Keratinocyte (primary cell): ENCODE results near the gene ZNF135. TPM values are rescaled to one million over a fixed set of nuclear protein-coding genes. Genes with fewer than 3 reads are reported as not detected.

ENCODE experiments used
- DNase-seq: peaks from one replicate; pipeline ENCODE4 v3.0.0-alpha.2; 2011; ENCODE audit warnings: low read depth, missing footprints, low spot score
- FAIRE-seq: peaks from 2 replicates; lab custom pipeline; 2011; peaks lifted over from hg19 to GRCh38; lab: Jason Lieb, UNC
- H2AFZ ChIP-seq: 2 replicates; pipeline ENCODE4 v1.6.0; 2012; ENCODE audit warnings: low read length, control low read depth, inconsistent platforms; ENCODE audit not compliant: control insufficient read depth
- H3K27ac ChIP-seq: 2 replicates; pipeline ENCODE4 v1.5.1; 2011; ENCODE audit warnings: low read length; ENCODE audit not compliant: control insufficient read depth, insufficient read depth
- H3K27me3 ChIP-seq: 3 replicates; pipeline ENCODE4 v1.6.0; 2011; ENCODE audit warnings: low read length; ENCODE audit not compliant: control insufficient read depth, insufficient read depth; ENCODE audit errors: extremely low read depth
- H3K36me3 ChIP-seq, 2 experiments: 2 replicates in 1 of 2; 3 replicates in 1 of 2; pipeline ENCODE4 v1.5.1; 2011; ENCODE audit warnings: low read length in 2 of 2, mild to moderate bottlenecking in 1 of 2; ENCODE audit not compliant: control insufficient read depth in 2 of 2, insufficient read depth in 2 of 2; ENCODE audit errors: extremely low read depth in 1 of 2
- H3K4me1 ChIP-seq: 3 replicates; pipeline ENCODE4 v1.5.1; 2011; ENCODE audit warnings: low read length; ENCODE audit not compliant: control insufficient read depth, insufficient read depth; ENCODE audit errors: extremely low read depth
- H3K4me2 ChIP-seq: 3 replicates; pipeline ENCODE4 v1.6.0; 2011; ENCODE audit warnings: low read depth, low read length; ENCODE audit not compliant: control insufficient read depth, insufficient read depth; ENCODE audit errors: extremely low read depth
- H3K4me3 ChIP-seq, 3 experiments: fragments of 200-600 bp in 1 of 3; sonication (generic) in 1 of 3; 2 replicates in 2 of 3; 3 replicates in 1 of 3; pipeline ENCODE4 v1.5.1; 2011 to 2016; ENCODE audit warnings: low read length in 3 of 3, mild to moderate bottlenecking in 3 of 3, control low read depth in 2 of 3, inconsistent platforms in 1 of 3, low read depth in 1 of 3, mixed read lengths in 1 of 3, mixed run types in 1 of 3, moderate library complexity in 1 of 3; ENCODE audit not compliant: control insufficient read depth in 2 of 3, insufficient read depth in 2 of 3; ENCODE audit errors: extremely low read depth in 1 of 3
- H3K79me2 ChIP-seq: 2 replicates; pipeline ENCODE4 v1.6.0; 2012; ENCODE audit warnings: low read length; ENCODE audit not compliant: control insufficient read depth, insufficient read depth
- H3K9ac ChIP-seq: 3 replicates; pipeline ENCODE4 v1.6.0; 2011; ENCODE audit warnings: low read length; ENCODE audit not compliant: control insufficient read depth, insufficient read depth; ENCODE audit errors: extremely low read depth
- H3K9me1 ChIP-seq: 3 replicates; pipeline ENCODE4 v1.6.0; 2011; ENCODE audit warnings: low read length; ENCODE audit not compliant: control insufficient read depth, insufficient read depth; ENCODE audit errors: extremely low read depth
- H3K9me3 ChIP-seq: 2 replicates; pipeline ENCODE4 v1.5.1; 2012; ENCODE audit warnings: low read depth, low read length; ENCODE audit not compliant: control insufficient read depth
- H4K20me1 ChIP-seq: 3 replicates; pipeline ENCODE4 v1.6.0; 2011; ENCODE audit warnings: low read length; ENCODE audit not compliant: control insufficient read depth, insufficient read depth; ENCODE audit errors: extremely low read depth
- CTCF ChIP-seq, 3 experiments: IDR thresholded peaks in 1 of 3; conservative IDR thresholded peaks in 1 of 3; optimal IDR thresholded peaks in 1 of 3; 2 replicates in 2 of 3; 3 replicates in 1 of 3; pipeline versions ENCODE3 to v1.5.1; 2011; ENCODE audit warnings: low read length in 3 of 3, mild to moderate bottlenecking in 3 of 3, moderate library complexity in 2 of 3, control low read depth in 1 of 3, inconsistent platforms in 1 of 3; ENCODE audit not compliant: insufficient read depth in 2 of 3; ENCODE audit errors: extremely low read depth in 1 of 3
- EZH2 ChIP-seq: IDR thresholded peaks from one replicate; pipeline ENCODE4 v1.6.1; 2012; ENCODE audit warnings: inconsistent platforms, mild to moderate bottlenecking, low read length, moderate library complexity
- dilution Hi-C: fragments of 300-500 bp; cut with MboI; formaldehyde crosslinking; loops from one replicate; pipeline ENCODE4 v1.7.0; 2020; ENCODE audit warnings: low sequenced_read_pairs; ENCODE audit not compliant: extremely low pct_ligation_motif_present
- polyA plus RNA-seq, 5 experiments: library from polyadenylated mRNA; depleted of rRNA in 3 of 5; stranded (reverse) in 3 of 5; stranded (forward) in 1 of 5; unstranded in 1 of 5; fragments of >200 nt; gene quantifications; 1 replicate in 1 of 5; 2 replicates in 3 of 5; 3 replicates in 1 of 5; pipeline versions ENCODE4 v1.2.1 to v1.2.3, GENCODE V29; 2011 to 2012; ENCODE audit warnings: missing spikeins in 2 of 5, low read depth in 1 of 5, low replicate concordance in 1 of 5

The ZNF135 gene
- polyA plus RNA-seq, 1 donor (not counting 4 experiments of a cell fraction or from before 2014, with no cell fraction given), result 3.4 TPM

- H3K27ac ChIP-seq, result peak overlapping the region; percentile 80
- H3K27me3 ChIP-seq, result no peaks in the 10 kb centered on the region
- peaks cover 4% of the 10 kb centered on the region for H3K79me2 ChIP-seq
- peak overlapping the region; percentile 92 for H2AFZ ChIP-seq
- H3K9me1 ChIP-seq, result no peaks in the 10 kb centered on the region
- TF ChIP-seq CTCF (optimal IDR thresholded peaks at IDR 0.05 in 1 of 3, IDR thresholded peaks at IDR 0.05 in 1 of 3, conservative IDR thresholded peaks at IDR 0.05 in 1 of 3; ENCODE audit: extremely low read depth in 1 of 3, insufficient read depth in 2 of 3, low read length in 3 of 3) (no peak), EZH2 (no peak)
- no peak for FAIRE-seq
- peaks cover 3% of the 10 kb centered on the region for H3K4me1 ChIP-seq
- H3K9me3 ChIP-seq, result peaks cover 10% of the 10 kb centered on the region
- dilution Hi-C loops, result no loop called here
- DNase-seq, result no peak
- peak overlapping the region; percentile 76 for H3K9ac ChIP-seq
- H3K4me2 ChIP-seq, result peak overlapping the region; percentile 98
- H4K20me1 ChIP-seq, result no peaks in the 10 kb centered on the region
- peak overlapping the region; percentile 47 to 100 (median 61) for H3K4me3 ChIP-seq
- H3K36me3 ChIP-seq, result peaks cover 0 to 2% of the 10 kb centered on the region in 2 experiments
These were observed 39.6 kb downstream of the ZNF135 start for GRCh38 chr19:58098682-58098998.

GRCh38 chr19:58107778-58108545 lies 48.9 kb downstream of the ZNF135 start:
- dilution Hi-C loops, result no loop called here
- H4K20me1 ChIP-seq, result no peaks in the 10 kb centered on the region
- peaks cover 24% of the 10 kb centered on the region for H3K9me3 ChIP-seq
- H3K79me2 ChIP-seq, result no peaks in the 10 kb centered on the region
- no peak overlapping the region for H3K4me3 ChIP-seq
- no peaks in the 10 kb centered on the region for H3K27me3 ChIP-seq
- no peak overlapping the region for H3K4me2 ChIP-seq
- no peak overlapping the region for H3K9ac ChIP-seq
- H3K4me1 ChIP-seq, result no peaks in the 10 kb centered on the region
- FAIRE-seq, result no peak
- DNase-seq, result no peak
- TF ChIP-seq CTCF (optimal IDR thresholded peaks at IDR 0.05 in 1 of 3, IDR thresholded peaks at IDR 0.05 in 1 of 3, conservative IDR thresholded peaks at IDR 0.05 in 1 of 3; ENCODE audit: extremely low read depth in 1 of 3, insufficient read depth in 2 of 3, low read length in 3 of 3) (no peak), EZH2 (no peak)
- H3K9me1 ChIP-seq, result no peaks in the 10 kb centered on the region
- H3K36me3 ChIP-seq, result no peaks in the 10 kb centered on the region
- no peak overlapping the region for H3K27ac ChIP-seq
- H2AFZ ChIP-seq, result no peak overlapping the region
